ENCODE data around the gene LGR5. TPM values are rescaled to one million over a fixed set of nuclear protein-coding genes. Genes with fewer than 3 reads are reported as not detected.

LGR5 gene
- total RNA-seq, 2 experiments from 2014 or later = not detected

GRCh38 chr12:71415336-71416231 lies 24.0 kb upstream of the LGR5 start:
- intact Hi-C loops (cut with micrococcal nuclease) = loop anchor here (1.0 to 5.0 kb wide), 2 partner anchors 137 to 332 kb away; no protein-coding TSS in a partner anchor
- Mint-ChIP-seq H3K27ac (no peak overlapping the region), H3K27me3 (peaks cover 6% of the 10 kb centered on the region), H3K4me3 (no peak overlapping the region), H3K4me1 (ENCODE audit: low read depth) (no peaks in the 10 kb centered on the region), H3K36me3 (ENCODE audit: low read depth) (no peaks in the 10 kb centered on the region), H3K9me3 (peaks cover 9% of the 10 kb centered on the region)
- peak; percentile 61 for ATAC-seq
- peak; percentile 27 for DNase-seq
- POLR2A ChIA-PET = interaction anchor here (1.4 kb wide), 1 partner anchor 332 kb away, joined by 3 read pairs; no protein-coding TSS in a partner anchor
- TF ChIP-seq, protein P1, sequence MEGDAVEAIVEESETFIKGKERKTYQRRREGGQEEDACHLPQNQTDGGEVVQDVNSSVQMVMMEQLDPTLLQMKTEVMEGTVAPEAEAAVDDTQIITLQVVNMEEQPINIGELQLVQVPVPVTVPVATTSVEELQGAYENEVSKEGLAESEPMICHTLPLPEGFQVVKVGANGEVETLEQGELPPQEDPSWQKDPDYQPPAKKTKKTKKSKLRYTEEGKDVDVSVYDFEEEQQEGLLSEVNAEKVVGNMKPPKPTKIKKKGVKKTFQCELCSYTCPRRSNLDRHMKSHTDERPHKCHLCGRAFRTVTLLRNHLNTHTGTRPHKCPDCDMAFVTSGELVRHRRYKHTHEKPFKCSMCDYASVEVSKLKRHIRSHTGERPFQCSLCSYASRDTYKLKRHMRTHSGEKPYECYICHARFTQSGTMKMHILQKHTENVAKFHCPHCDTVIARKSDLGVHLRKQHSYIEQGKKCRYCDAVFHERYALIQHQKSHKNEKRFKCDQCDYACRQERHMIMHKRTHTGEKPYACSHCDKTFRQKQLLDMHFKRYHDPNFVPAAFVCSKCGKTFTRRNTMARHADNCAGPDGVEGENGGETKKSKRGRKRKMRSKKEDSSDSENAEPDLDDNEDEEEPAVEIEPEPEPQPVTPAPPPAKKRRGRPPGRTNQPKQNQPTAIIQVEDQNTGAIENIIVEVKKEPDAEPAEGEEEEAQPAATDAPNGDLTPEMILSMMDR (IDR thresholded peaks at IDR 0.05) = peak; percentile 80
- CTCF ChIA-PET = interaction anchor here (0.9 to 4.3 kb wide), 15 partner anchors 9 to 365 kb away, joined by 3 to 93 read pairs (median 4); no protein-coding TSS in a partner anchor

DNA sequence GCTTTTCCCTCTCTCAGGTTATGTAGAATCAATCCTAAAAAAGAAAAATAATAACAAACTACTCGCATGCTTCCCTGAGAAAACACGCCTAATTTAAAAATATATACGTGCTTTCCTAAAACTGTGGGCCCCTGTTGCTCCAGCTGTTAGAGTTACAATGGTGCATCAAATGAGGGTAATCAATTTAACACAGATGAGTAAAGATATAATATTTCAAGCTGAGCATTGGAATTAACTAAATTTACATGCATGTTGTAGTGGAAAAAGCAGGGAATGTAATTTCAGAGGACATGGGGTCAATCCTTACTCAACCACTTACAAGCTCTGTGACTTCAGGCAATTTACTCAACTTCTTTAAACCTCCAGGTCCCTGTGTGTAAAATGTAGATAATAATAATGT lies 22.4 kb upstream of the LGR5 start:
- CTCF ChIA-PET = interaction anchor here (4.3 kb wide), 1 partner anchor 331 kb away, joined by 93 read pairs; no protein-coding TSS in a partner anchor
- TF ChIP-seq, protein P1 (IDR thresholded peaks at IDR 0.05) = no peak
- H3K4me3 Mint-ChIP-seq = no peak overlapping the region
- no peaks in the 10 kb centered on the region for H3K4me1 Mint-ChIP-seq (ENCODE audit: low read depth)
- ATAC-seq (no peak), DNase-seq (no peak)
- intact Hi-C loops (cut with micrococcal nuclease) = loop anchor here (5.0 kb wide), 1 partner anchor 135 kb away; no protein-coding TSS in a partner anchor
- no peaks in the 10 kb centered on the region for H3K36me3 Mint-ChIP-seq (ENCODE audit: low read depth)
- H3K27me3 Mint-ChIP-seq = peaks cover 3% of the 10 kb centered on the region
- POLR2A ChIA-PET = no interaction called here
- no peak overlapping the region for H3K27ac Mint-ChIP-seq
- no peaks in the 10 kb centered on the region for H3K9me3 Mint-ChIP-seq

DNA sequence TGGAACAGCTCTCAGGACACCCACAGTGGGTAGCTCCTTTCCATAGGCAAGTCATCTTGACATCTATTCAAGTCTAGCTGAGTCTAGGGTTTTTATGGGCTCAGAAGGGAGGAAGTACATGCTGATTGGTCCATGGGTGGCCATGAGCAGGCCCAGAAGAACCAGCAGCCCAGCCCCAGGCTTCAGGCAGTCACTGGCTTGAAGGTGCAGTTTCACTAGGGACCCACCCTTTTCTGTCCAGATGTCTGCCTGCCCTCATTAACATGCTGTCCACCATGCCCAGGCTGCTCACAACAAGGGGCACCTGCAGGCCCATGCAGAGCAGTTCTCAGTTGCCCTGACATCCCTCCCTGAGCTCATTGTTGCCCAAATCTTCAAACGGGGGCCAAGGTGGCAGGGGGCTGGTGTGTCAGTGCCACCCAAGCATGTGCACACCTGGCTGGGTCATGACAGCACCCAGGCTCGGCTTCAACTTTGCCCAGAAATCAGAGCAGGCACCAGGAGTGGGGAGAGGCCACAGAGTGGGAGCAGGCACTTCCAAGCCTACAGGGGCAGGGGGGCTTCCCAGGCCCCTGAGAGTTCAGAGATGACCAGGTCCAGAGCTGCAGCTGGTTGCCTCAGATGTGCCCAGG lies 18.7 kb upstream of the LGR5 start:
- H3K4me1 Mint-ChIP-seq (ENCODE audit: low read depth) = no peaks in the 10 kb centered on the region
- H3K27me3 Mint-ChIP-seq = peaks cover 3% of the 10 kb centered on the region
- TF ChIP-seq, protein P1 (IDR thresholded peaks at IDR 0.05) = no peak
- H3K4me3 Mint-ChIP-seq = no peak overlapping the region
- H3K36me3 Mint-ChIP-seq (ENCODE audit: low read depth) = no peaks in the 10 kb centered on the region
- DNase-seq = no peak
- no peaks in the 10 kb centered on the region for H3K9me3 Mint-ChIP-seq
- no peak overlapping the region for H3K27ac Mint-ChIP-seq
- ChIA-PET POLR2A (no interaction called here), CTCF (no interaction called here)
- intact Hi-C loops (cut with micrococcal nuclease) = no loop called here
- ATAC-seq = no peak

GRCh38 chr12:71425568-71426299 lies 13.9 kb upstream of the LGR5 start:
- CTCF ChIA-PET = interaction anchor here (1.0 to 1.1 kb wide), 2 partner anchors 10 to 211 kb away, joined by 3 to 5 read pairs; no protein-coding TSS in a partner anchor
- Mint-ChIP-seq H3K9me3 (no peaks in the 10 kb centered on the region), H3K4me1 (ENCODE audit: low read depth) (no peaks in the 10 kb centered on the region), H3K4me3 (no peak overlapping the region), H3K36me3 (ENCODE audit: low read depth) (no peaks in the 10 kb centered on the region), H3K27ac (no peak overlapping the region), H3K27me3 (peaks cover 17% of the 10 kb centered on the region)
- POLR2A ChIA-PET = no interaction called here
- intact Hi-C loops (cut with micrococcal nuclease) = no loop called here
- TF ChIP-seq, protein P1 (IDR thresholded peaks at IDR 0.05) = no peak
- DNase-seq = no peak
- ATAC-seq = no peak

Measured in activated CD8-positive, alpha-beta T cell treated with anti-CD3 and anti-CD28 coated beads for 36 hours (primary cell).